ENCODE data around the gene LSM10. TPM values are rescaled to one million over a fixed set of nuclear protein-coding genes. Genes with fewer than 3 reads are reported as not detected.

The LSM10 gene
- total RNA-seq, 1 donor from 2014 or later = 7.1 TPM

GRCh38 chr1:36411674-36412648 lies 14.3 kb upstream of the LSM10 start:
- peak in 1 of 2 donors; percentile 54 for DNase-seq (ENCODE audit: low read depth in 2 of 2)

- DNase-seq (ENCODE audit: low read depth in 2 of 2) = no peak
These were observed 10.8 kb upstream of the LSM10 start for GRCh38 chr1:36408479-36408878.

- no peak for DNase-seq (ENCODE audit: low read depth in 2 of 2)
These were observed 8.7 kb upstream of the LSM10 start for GRCh38 chr1:36406440-36406839.

- DNase-seq (ENCODE audit: low read depth in 2 of 2) = no peak
These were observed 4.8 kb upstream of the LSM10 start for GRCh38 chr1:36402504-36402890.

GRCh38 chr1:36401602-36402503 lies 4.1 kb upstream of the LSM10 start:
- no peak for DNase-seq (ENCODE audit: low read depth in 2 of 2)

GRCh38 chr1:36400825-36401601 lies 3.3 kb upstream of the LSM10 start:
- peak; percentile 80 to 85 for DNase-seq (ENCODE audit: low read depth in 2 of 2)

- no peak for DNase-seq (ENCODE audit: low read depth in 2 of 2)
These were observed 2.8 kb upstream of the LSM10 start for GRCh38 chr1:36400514-36400824.

- DNase-seq (ENCODE audit: low read depth in 2 of 2) = no peak
These were observed 766 bp upstream of the LSM10 start for GRCh38 chr1:36398370-36398977.

GRCh38 chr1:36397083-36397377 lies 678 bp downstream of the LSM10 start:
- no peak for DNase-seq (ENCODE audit: low read depth in 2 of 2)

- DNase-seq (ENCODE audit: low read depth in 2 of 2) = no peak
These were observed 1.3 kb downstream of the LSM10 start for GRCh38 chr1:36396359-36396758.

- no peak for DNase-seq (ENCODE audit: low read depth in 2 of 2)
These were observed 4.0 kb downstream of the LSM10 start for GRCh38 chr1:36393686-36394085.

- no peak for DNase-seq (ENCODE audit: low read depth in 2 of 2)
These were observed 4.9 kb downstream of the LSM10 start for GRCh38 chr1:36392836-36393235.

GRCh38 chr1:36391271-36391670 lies 6.4 kb downstream of the LSM10 start:
- DNase-seq (ENCODE audit: low read depth in 2 of 2) = no peak

- DNase-seq (ENCODE audit: low read depth in 2 of 2) = no peak
These were observed 7.3 kb downstream of the LSM10 start for GRCh38 chr1:36390411-36390810.

GRCh38 chr1:36389999-36390398 lies 7.7 kb downstream of the LSM10 start:
- no peak for DNase-seq (ENCODE audit: low read depth in 2 of 2)

- no peak for DNase-seq (ENCODE audit: low read depth in 2 of 2)
These were observed 8.4 kb downstream of the LSM10 start for GRCh38 chr1:36389261-36389660.

- peak; percentile 60 to 84 for DNase-seq (ENCODE audit: low read depth in 2 of 2)
These were observed 10.4 kb downstream of the LSM10 start for GRCh38 chr1:36387141-36387949.

GRCh38 chr1:36386265-36387140 lies 11.2 kb downstream of the LSM10 start:
- DNase-seq (ENCODE audit: low read depth in 2 of 2) = peak in 1 of 2 donors; percentile 98
